Activated CD4-positive, alpha-beta T cell treated with anti-CD3 and anti-CD28 coated beads for 48 hours (primary cell): ENCODE results near the gene CD163L1.

Source experiments
- DNase-seq: peaks from one replicate; pipeline ENCODE4 v3.0.0-alpha.2; 2020

Gene CD163L1

GRCh38 chr12:7321624-7322023 is 122.3 kb downstream of the CD163L1 start:
- no peak for DNase-seq

- DNase-seq: no peak
Observed at GRCh38 chr12:7319930-7320329, 124.0 kb downstream of the CD163L1 start.

- DNase-seq: no peak
Observed at GRCh38 chr12:7310070-7310469, 133.9 kb downstream of the CD163L1 start.
